Right ventricle myocardium superior (tissue), 1 donor: ENCODE data around the gene RGSL1. TPM values are rescaled to one million over a fixed set of nuclear protein-coding genes. Genes with fewer than 3 reads are reported as not detected.
"Not testable (repeated sequence)": the region's sequence is repeated elsewhere in the genome, so short reads cannot be mapped to it uniquely, and the experiment has no call there.

Experiments used
- ATAC-seq: fragments of 200-7000 bp; cut with Tn5 transposase; one replicate; pipeline ENCODE4 v1.9.1; 2020; ENCODE audit warnings: mild to moderate bottlenecking; ENCODE audit not compliant: poor library complexity
- DNase-seq: peaks from one replicate; pipeline ENCODE4 v3.0.0-alpha.2; 2020
- intact Hi-C: fragments of 100-400 bp; cut with DNase I; formaldehyde crosslinking; loops from one replicate; pipeline ENCODE4 v1.11.2; 2022
- total RNA-seq: library from RNA; stranded (reverse); fragmentation: NEBNext Ultra II Directional; extraction: Animal tissue kit (Norgen Biotek cat#: 25700); gene quantifications from one replicate; pipeline ENCODE4 v1.2.1, GENCODE V29; 2021
- donor health status: DM: no; HTN: yes; CAD: no; lungs with severe emphysema.

The RGSL1 gene
- total RNA-seq, 1 donor from 2014 or later = not detected

DNA sequence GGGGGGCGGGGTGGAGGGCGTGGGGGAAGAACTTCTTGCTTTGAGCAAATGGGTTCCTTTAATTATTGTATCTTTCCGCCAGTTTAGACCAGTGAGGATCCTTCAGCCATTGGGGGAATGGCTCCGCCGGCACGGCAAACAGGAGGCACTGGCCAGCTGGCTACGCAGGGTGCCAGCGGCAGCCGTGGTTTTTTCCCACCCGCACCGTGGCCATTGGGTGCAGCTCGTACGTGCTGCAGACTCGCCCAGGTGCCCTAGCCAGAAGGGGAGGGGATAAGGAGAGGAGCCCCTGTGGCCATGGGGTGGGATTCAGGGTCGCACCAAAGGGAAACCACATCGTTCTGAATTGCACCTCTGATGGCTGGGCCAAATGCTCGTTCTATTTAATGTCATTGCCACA lies 65.6 kb downstream of the RGSL1 start:
- ATAC-seq = no peak
- no peak for DNase-seq
- intact Hi-C loops = no loop called here

DNA sequence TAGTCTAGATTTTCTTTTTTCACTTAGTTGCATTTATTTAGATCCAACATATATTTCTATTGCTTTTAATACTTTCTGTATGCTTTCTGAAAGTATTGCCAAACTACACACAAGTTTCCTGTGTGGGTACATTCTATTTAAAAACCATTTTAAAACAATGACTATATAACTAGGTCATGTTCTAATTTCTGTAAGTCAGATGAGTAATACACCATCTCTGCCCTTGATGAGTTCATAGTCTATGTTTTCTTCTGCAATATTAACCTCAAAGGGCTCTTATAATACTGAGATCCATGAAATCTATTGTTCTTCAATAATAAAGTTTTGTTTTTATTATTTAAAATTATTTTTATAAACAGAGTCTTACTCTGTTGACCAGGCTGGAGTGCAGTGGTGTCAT lies 70.8 kb downstream of the RGSL1 start:
- no peak for ATAC-seq
- no peak for DNase-seq
- intact Hi-C loops = no loop called here

DNA sequence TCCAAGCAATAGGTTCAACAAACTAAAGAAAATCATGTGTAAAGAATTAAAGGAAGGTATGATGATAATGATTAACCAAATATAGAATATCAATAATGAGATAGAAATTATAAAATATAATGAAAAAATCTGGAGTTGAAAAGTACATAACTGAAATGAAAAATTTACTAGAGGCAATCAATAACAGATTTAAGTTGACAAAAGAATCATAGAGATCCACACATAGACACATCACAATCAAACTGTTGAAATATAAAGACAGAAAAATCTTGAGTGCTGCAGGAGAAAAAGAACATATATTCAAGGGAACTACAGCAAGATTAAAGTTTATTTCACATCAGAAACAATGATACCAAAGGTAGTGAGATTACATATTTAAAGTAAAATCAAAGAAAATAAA lies 75.4 kb downstream of the RGSL1 start:
- no peak for ATAC-seq
- intact Hi-C loops = no loop called here
- no peak for DNase-seq

DNA sequence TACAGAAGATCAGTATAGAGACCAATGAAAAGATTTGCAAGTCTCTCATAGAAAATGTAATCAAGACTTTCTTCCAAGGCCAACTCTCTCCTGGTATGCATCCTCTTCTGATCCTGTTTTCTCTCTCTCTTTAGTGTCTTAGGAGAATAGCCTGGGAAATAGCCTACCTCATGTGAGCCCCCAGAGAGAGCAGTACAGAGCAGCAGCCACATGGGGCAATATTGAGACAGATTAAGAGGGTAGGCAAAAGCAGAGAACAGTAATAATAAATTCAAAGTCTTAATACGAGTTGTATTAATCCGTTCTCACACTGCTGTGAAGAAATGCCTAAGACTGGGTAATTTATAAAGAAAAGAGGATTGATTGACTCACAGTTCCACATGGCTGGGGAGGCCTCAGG lies 77.7 kb downstream of the RGSL1 start:
- intact Hi-C loops = no loop called here
- DNase-seq = no peak
- no peak for ATAC-seq

DNA sequence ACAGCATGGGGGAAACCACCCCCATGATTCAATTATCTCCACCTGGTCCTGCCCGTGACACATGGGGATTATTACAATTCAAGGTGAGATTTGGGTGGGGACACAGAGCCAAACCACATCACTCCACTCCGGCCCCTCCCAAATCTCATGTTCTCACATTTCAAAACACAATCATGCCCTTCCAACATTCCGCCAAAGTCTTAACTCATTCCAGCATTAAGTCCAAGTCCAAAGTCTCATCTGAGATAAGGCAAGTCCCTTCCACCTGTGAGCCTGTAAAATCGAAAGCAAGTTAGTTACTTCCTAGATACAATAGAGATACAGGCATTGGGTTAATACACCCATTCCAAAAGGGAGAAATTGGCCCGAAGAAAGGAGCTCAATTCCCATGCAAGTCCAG lies 78.3 kb downstream of the RGSL1 start:
- ATAC-seq, intact Hi-C loops: not testable (repeated sequence)

DNA sequence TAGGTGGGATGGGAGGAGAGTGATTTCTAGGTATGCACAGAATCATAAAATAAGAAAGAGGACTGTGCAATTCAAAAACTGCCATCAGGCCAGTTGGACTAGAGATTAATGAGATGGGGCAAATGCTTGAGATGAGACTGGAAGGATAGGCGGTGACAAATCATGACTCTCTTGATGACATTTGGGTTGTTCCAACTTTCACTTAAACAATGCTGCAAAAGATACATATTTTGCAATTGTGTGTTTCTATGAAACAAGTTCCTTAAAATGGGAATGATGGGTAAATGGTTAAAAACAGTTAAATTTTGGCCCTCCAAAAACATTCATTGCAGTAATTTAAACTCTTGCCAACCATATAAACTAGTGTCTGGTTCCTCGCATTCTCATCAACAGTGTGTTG lies 84.0 kb downstream of the RGSL1 start:
- intact Hi-C loops = no loop called here
- DNase-seq = no peak
- no peak for ATAC-seq

More for the DNA sequence above, 78.3 kb downstream of the RGSL1 start:
- not testable (repeated sequence) for DNase-seq

DNA sequence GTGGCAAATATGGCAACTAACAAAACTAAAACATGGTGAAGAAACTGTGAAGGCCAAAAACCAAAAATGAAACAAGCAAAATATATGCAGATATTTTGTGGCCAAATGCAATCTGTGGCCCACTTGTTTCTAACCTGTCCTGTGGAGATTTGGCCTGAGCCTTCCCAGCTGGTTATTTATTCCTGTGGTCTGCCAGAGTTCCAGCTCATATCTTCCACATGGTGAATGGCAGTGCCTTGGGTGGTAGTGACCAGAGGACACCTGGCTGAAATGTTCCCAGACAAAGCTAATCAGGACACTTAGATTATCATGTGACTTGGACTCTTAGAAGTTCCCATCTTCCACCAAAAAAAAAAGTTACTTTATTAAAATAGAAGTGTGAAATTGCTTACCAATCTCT lies 99.4 kb downstream of the RGSL1 start:
- intact Hi-C loops = no loop called here
- no peak for ATAC-seq
- no peak for DNase-seq

DNA sequence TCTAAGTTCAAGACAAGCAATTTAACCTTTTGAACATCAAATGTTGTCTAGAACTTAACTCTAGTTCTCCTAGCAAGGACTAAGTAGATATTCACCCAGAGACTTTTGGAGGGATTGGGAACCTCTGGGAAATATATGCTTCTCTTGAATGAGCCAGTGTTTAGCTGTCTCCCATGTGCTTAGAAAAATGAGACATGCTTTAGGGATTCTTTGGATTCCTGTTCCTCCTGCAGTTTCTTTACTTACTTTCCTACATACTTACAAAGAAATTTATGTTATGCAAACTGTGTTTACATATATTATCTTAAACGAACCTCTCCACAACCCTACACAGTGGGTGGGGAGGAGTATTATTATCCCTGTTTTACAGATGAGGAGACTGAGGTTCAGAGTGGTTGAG lies 99.9 kb downstream of the RGSL1 start:
- DNase-seq (no peak), ATAC-seq (no peak)
- intact Hi-C loops = no loop called here

DNA sequence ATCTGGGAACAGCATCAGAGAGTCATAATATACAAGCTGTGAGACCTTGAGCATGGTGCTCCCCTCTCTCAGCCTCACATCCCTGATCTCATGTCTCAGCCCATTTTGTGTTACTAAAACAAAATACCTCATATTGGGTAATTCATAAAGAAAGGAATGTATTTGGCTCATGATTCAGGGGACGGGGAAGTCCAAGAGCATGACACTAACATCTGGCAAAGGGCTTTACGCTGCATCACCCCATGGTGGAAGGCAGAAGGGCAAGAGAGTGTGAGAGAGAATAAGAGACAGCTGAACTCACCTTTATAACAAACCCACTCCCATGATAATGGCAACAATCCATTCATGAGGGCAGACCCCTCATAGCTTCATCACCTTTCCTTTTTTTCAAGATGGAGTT lies 102.6 kb downstream of the RGSL1 start:
- no peak for DNase-seq
- intact Hi-C loops = no loop called here
- ATAC-seq = no peak

DNA sequence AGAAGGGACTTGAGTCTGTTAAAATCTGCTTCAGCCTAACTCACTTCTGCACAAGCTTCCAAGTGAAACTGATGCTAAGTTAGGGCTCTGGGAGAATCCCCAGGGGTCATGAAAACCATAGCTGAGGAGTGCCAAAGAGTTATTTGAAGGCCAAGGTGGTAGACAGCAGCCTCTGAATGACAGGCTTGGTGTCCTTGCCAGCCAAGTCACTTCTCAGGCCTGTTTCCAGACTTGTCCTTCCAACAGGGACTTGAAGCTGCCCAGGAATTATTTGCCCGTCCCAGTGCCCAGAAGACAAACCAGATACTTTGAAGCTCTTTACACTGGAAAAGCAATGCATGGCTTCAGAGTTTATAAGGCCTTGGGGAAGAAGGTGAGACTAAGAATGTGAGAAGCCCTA lies 105.5 kb downstream of the RGSL1 start:
- DNase-seq (no peak), ATAC-seq (no peak)
- intact Hi-C loops = no loop called here

DNA sequence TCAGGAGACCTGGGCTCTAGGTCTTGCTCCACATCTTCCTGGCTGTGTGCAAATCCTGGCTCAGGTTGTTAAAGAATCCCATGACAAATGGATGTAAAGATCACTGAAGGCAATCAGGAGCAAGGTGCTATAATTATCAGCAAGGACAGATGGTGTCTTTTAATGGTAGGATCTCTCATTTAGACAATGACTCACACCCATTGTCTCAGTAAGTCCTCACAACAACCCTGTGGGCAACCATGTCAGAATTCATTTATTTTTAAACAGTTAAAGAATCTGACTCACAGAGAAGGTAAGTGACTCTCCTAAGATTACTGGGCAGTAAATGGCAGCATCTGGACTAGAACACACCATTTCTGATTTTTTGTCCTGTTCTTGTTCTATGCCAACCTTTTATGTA lies 106.3 kb downstream of the RGSL1 start:
- DNase-seq (no peak), ATAC-seq (no peak)
- intact Hi-C loops = no loop called here

DNA sequence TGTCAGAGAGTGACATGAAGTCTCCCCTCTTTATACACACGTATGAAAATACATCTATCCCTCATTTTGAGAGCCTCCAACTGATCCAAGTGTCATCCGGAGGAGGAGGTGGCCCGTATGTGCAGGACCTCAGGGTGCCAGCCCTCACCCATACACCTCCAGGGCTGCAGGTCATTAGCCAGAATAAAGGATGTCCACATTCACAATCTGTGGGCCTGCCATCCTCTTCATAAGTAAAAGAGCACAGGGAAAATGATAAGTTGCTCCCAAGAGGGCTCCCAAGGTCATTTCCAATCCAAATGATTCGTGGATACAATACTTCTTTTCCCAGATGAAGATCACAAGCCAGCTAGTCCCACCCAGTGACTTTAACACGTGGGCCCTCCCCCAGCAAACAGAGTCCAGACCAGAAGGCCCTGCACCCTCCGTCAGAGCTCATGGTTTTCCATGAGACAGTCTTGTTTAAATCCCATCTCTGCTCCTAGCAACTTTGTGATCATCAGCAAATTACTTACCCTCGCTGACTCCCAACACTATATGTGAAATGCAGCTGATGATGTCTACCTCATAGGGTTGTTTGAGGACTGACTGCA lies 110.5 kb downstream of the RGSL1 start:
- no peak for ATAC-seq
- DNase-seq = no peak
- intact Hi-C loops = no loop called here

DNA sequence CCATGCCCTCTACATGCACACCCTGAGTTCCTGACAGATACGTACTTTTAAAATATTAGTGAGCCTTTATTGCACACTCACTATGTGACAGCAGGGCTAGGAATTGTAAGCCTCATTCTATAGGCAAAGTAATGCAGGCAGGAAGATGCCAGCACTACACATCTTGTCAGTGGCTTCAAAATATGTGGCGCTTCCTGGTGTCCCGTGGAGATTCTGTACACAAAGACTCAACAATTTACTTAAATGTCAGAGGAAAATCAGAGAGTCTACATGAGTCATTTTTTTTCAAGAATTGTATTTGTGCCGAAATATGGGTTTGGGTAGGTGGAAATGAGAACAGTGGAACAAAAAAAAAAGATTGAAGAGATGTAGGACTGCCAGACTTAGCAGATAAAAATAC lies 111.5 kb downstream of the RGSL1 start:
- ATAC-seq (no peak), DNase-seq (no peak)
- intact Hi-C loops = no loop called here

DNA sequence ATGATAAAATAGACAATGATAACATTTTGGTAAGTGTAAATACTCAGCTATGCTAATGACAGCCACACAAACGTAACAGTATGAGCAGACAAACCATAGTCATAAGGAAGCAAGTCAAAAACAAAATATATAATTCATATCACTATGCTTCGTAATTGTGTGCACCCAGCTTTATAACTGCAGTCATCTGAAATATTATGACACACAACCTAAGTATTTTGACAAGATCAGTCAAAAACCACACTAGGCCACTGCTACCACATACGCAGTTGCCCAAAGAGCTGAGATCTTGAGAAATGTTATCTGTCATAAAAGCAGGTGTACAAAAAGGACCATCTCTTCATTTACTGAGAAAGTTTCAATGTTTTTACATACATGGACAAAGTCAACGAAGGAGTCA lies 113.1 kb downstream of the RGSL1 start:
- intact Hi-C loops = no loop called here
- DNase-seq = no peak

DNA sequence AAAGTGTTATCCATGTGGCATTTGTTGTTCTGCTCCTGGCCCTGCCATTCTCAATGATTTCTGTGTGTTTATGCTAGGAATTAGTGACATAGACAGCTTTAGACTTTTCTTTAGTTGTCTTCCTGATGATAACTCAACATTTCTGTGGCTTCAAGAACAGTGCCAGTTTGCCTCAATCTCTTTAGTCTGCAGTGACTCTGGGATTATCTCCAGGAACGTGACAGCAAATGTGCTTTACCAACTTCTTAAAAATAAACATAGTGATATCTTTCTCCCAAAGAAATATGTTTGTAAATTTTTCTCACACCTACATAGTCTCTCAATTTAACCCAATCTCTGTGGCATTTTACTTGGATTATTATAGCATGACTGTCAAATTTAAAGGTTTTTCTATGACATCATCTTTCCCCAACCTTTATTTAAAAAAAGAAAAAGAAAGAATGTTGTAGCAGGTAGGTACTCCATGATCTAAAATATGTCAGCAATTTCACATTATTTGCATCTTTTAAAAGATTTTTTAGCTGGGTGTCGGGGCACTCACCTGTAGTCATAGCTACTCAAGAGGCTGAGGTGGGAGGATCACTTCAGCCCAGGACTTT lies 114.6 kb downstream of the RGSL1 start:
- DNase-seq = no peak
- intact Hi-C loops = no loop called here

More for the DNA sequence above, 113.1 kb downstream of the RGSL1 start:
- no peak for ATAC-seq

DNA sequence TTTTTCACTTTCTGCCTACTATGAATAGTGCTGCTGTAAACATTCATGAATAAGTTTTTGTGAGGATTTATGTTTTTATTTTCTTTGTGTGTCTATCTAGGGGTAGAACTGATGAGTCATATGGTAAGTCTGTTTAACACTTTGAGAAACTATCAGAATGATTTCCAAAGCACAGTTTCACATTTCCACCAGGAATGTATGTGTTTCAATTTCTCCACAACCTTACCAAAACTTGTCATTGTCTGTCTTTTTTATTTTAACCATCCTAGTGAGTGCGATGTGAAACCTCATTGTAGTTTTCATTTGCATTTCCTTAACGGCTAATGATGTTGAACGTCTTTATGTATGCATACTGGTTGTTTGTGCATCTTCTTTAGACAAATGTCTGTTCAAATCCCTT lies 115.6 kb downstream of the RGSL1 start:
- intact Hi-C loops = no loop called here
- no peak for DNase-seq
- no peak for ATAC-seq

More for the DNA sequence above, 114.6 kb downstream of the RGSL1 start:
- ATAC-seq = no peak

DNA sequence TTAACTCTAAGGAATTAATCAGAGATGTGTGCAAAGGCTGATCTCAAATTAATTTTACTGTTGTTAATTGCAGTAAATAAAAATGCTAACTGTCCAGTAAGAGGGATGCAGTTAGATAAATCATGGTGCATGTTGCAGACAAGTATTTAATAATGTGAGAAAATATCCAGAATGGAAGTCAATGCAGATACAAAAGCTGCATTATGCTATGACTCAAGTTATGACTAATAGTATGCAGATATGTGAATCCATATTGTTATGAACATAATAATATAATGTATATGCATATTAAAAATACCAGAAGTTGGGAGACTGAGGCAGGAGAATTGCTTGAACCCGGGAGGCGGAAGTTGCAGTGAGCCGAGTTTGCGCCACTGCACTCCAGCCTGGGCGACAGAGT lies 117.7 kb downstream of the RGSL1 start:
- intact Hi-C loops = no loop called here
- ATAC-seq (no peak), DNase-seq (no peak)

DNA sequence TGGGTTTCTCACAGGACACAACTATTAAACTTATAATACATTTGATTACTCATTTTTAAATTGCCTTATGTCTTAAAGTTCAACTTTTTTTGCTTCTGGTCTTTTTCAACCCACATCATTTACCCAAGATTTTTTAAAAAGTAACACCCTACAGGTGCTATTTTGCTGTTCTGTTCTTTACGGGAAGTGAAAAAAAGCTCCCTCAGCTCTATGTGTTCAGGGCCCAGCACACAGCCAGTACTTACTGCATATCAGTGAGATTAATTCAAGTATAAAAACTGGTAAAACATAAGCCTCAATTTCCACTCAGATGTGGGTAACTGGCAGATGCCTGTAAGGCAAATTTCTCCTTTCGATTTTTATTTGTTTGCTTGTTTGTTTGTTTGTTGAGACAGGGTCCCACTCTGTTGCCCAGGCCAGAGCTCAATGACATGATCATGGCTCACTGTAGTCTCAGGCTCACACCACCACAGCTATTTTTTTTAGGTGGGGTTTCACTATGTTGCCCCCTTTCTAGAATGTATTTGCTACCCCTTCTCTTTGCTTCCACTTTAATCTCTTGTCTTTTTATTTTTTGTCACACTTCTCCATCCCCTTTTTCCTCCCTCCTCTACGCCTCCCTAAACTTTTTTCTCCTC lies 118.8 kb downstream of the RGSL1 start:
- intact Hi-C loops = no loop called here
- DNase-seq = no peak
- no peak for ATAC-seq

DNA sequence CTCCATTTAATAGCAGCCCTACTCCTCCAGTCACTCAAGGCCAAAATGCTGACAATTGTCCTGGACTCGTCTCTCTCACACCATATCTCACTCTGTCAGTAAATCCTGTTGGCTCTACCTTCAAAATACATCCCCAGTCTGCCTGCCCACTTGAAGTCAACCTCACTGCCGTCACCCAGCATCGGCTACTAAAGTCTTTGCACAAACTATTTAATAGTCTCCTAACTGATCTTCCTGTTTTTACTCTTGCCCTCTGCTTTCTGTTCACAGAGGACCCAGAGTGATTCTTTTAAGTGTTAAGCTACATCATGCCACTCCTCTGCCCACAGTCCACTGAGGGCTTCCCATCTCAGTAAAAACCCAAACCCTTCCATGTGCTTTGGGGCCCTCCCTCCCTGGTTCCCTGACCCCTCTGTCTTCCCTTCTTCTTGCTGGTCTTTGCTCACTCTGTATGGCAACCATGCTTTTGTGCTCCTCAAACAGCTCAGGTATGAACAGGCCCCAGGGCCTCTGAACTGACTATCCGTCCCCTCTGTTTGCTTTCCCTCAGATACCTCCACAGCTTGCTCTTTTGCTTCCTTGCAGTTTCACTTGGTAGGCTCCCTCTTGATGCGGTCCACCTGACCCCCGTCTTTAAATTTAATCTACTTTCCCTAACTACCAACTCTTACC lies 120.1 kb downstream of the RGSL1 start:
- intact Hi-C loops = no loop called here
- DNase-seq (no peak), ATAC-seq (no peak)

DNA sequence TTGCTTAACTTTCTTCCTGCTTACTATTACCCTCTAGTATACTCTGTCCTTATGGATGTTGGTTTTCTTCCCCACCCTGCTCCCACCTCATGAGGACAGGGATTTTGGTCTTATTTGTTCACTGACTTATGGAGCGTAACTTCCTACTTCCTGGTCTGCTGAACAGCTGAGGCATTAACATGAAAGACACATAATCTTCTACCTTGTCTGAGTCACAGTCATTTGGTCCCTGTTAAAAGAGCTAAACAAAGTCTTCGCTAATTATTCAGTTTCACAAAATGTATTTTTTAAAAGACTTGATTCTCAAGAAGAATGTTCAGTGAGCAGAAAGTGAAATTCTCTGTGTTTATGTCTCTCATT lies 120.6 kb downstream of the RGSL1 start:
- no peak for ATAC-seq
- intact Hi-C loops = no loop called here
- no peak for DNase-seq
